CD4-positive, alpha-beta T cell treated with Interleukin-4 for 1 hour (primary cell): ENCODE results near the gene DAB2.

Experiments
- DNase-seq, 2 donors: peaks; one replicate each; pipeline ENCODE4 v3.0.0-alpha.2; 2020 to 2022

DAB2 gene

DNA sequence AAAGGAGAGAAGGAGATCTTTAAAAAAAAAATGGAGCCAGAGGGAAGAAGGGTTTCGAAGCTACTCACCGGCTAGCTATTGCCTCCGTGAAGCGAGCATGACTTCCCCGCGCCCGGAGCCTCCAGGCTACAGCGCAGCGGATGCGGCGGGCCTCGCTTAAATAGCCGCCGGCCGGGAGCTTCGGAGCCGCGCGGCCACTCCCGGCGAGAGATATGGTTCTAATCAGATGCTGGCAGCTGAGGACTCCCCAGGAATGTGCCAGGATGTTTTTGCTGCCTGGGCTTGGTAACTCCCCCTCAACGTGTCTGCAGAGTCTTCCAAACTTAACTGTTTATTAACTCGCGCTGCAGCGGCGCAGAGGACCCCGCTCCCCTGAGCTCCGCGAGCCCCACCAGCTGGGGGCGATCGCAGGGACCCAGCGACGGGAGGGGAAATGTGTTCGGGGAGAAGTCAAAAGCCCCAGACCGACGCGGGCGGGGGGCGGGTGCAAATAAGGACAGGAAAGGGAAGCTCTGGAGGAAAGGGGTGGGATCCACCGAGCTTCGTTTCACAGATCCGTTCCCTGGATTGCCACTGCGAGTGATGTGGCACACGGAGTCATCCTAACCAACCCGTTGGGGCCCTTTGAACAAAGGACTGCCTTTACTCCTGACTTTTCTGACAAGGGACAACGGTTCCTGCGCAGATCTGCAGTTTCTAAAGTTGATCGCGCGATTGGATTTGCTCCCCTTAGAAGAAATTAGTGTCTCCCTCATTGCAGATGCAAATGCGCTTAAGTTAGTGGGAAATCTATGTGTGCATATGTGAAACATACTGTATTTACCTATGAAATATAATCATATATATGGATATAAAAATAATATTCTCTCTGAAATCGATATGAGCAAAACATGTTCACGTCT lies at the start of gene DAB2:
TSS of gene DAB2 (minus strand) at position 245 of the 902 bp plus-strand sequence. CDS start 30,660 bp downstream, outside the sequence.
- DNase-seq = peak; percentile 33 to 53

DNA sequence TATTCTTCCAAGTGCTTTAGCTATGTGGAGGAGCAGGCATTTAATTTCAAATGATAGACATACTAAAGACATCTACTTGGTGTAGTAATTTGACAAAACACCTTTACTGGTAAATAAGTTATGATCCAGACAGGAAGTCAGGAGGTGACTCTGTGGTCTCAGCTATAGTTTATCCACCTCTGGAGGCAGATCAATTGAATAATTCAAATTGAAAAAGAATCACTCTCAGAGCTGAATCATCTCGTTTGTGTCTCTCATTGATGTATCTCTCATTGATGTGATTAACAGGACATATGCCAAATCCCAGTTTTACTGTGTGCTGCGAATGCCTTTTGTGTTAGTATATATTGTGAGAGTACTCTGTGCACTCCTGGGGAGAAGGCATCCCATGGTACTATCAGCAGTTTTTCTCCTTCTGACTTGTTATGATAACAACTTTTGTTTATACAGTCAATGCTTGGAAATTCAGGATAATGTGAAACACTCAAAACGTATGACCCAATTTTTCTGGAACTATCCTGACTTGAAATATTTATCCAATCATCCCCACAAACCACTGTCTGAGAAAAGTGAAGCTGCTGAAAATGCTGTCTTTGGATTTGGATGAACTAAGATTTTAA lies 48.5 kb upstream of the DAB2 start:
- no peak for DNase-seq

DNA sequence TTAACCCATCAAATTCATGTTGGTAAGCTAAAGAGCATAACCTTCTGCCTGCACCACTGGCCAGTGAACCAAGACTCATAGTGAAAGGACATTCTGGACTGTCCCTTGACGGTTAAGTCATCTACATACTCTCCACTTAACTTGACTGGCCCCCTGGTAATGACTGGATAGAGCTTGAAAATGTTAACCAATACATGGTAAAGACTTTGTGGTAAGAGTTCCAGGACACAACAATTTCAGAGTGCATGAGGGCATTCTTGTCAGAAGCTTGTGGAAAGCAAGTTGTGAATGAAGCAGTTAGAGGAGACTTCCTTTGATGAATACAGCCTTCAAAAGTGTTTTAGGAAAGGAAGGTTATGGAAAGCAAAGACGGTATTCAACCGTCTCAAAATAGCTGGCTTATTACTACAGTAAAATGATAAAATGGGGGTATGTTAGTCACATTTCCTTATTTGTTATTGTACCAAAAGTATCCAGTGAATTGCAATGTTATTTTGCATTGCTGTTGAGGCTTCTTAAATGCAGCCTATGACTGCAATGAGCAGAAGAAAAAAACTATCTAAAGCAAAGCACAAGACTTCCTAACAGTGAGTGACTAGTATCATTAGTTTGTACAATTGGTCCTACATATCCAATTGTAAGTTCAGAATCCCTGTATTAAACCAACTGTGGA lies 47.2 kb upstream of the DAB2 start:
- DNase-seq = no peak

DNA sequence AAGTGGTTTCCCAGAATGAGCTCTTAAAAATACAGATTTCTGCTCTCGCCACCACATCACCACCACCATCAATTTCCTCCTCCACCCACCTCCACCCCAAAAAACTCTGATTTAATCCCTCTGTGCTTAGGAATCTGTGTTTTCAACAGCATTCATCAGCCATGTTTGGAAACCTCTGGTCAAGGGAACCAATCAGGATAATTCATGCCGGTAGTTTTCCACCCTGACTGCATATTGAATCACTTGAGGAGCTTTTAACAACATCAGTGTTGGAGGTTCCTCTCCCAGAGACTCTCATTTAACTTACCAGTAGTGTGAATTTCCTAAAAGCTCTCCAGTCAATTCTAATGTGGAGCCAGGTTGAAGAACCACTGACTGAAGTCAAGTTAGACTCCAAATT lies 46.0 kb upstream of the DAB2 start:
- DNase-seq = no peak

DNA sequence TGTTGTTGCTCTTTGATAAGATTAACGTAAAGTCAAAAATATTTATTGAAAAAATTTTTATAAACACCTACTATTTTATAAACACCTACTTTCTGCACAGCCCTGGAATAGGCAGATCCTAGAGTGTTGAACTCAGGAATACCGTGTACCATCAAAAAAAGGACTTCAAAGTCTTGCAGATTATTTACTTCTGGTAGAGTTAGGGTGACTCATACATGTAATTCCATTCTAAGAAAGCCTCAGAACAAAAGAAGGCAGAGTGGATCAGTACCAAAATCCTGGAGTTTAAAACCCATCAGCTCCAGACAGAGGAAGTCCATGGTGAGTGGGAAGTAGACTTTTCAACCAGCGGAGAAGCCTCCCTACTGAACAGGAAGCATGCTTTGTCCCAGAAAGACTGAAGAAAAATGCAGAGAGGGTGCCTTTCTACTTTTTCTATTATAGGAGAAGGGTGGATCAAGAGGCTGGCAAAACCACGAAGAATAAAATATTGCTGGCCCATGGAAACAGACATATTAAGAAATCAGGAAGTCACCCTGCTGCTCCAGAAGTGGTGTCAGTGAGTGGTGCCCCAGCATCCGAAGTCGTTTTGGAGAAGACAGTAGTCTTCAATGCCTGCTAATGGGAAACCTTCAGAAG lies 45.1 kb upstream of the DAB2 start:
- DNase-seq = no peak

DNA sequence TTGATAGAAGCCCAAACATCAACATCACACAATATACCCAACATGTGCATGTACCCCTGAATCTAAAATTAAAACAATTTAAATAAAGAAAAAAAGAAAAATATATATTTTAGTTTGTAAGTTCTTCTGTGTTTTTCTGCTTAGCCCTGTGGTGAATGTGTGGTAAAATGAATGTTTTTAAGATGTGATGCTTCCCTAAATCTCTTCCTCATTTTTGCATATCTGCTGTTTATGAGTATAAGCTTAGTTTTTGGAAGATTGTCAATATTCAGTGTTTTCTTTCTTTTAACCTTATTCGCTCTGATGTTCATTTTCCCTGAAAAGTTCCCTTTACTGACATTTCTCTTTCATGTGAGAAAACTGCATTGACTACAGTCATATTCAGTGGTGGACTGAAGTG lies 44.4 kb upstream of the DAB2 start:
- DNase-seq = no peak

DNA sequence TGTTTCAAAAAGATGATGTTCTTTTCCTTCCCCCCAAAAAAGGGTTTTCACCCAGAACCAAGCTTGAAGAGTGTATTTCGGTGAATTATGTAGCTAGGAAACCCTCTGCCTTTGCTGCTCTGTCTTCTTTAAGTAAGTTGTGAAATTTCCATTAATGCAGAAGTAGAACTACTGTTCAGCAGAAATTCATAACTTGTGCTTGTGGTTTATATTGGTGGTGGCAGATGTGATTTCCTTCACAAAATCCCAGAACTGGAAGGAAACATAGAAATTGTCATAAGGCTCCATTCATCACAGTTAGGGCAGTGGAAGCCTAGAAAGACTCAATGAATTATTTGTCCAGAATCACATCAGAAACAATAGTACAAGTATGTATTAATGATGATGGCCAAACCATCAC lies 42.1 kb upstream of the DAB2 start:
- peak in 1 of 2 donors; percentile 9 for DNase-seq

DNA sequence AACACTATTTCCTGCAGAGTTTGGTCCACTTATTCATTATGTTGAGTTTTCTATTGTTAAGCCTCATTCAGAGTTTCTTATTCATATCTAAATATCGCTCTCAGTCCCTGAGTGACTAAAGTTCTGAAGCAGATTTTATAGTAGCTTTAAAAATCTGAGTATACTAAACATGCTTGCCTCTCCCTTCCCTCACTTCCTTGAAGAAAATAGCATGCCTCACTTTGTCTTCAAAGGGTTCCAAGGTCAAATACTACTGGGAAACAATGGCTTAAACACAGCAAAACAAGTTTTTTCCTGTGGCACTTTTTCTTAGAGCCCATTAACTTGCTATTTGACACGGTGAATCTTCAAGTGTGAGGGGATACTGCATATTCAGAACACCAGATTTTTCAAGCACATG lies 41.1 kb upstream of the DAB2 start:
- no peak for DNase-seq

DNA sequence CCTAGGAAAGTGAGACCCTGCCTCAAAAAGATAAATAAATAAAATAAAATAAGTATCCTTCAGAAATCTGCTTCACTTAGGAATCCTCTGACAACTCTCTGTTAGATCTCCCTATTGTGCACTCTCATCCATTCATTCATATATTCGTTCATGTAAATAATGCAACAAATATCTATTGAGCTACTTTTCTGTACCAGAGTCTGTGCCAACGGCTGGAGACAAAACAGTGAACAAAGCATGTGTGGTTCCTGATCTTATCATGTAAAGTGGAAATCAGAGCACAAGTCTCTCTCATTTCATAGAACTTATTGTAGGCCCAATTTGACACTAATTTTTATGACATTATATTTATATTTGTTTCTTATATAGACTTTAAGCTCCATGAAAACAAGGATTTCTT lies 40.3 kb upstream of the DAB2 start:
- no peak for DNase-seq

DNA sequence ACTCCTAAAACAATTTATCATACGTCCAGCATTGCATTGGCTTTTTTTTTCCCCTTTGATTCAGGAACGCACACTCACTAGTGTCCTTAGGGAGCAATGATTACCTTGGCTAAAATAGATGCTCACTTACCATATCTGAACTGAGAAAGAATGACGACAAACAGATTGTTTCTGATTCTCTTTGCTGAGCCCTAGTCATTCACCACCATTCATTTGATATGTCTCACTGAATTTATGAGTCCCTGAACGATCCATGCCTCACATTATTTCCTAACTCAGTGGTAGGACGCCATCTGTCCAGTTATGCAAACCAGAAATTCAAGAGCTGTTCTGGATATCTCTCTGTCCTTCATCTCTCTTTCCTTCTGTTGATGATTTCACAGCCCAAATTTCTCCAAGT lies 39.3 kb upstream of the DAB2 start:
- DNase-seq = no peak

DNA sequence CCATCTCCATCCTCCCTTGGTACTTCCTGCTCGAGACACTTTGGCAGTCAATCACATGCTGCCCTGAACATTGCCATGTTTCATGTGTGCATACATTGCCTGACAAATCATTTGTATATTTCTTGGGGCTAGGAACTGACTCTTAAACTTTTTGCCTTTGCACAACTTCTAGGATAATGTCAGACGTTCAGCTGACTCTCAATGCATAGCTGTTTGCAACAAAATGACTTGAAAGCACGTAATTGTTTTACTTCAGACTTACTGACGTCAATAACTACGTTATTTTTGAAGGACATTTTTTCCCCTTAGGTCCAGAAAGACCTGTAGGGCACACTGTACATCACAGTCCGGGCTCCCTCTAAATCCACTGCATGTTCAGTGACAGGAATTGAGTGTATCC lies 37.4 kb upstream of the DAB2 start:
- DNase-seq = no peak

DNA sequence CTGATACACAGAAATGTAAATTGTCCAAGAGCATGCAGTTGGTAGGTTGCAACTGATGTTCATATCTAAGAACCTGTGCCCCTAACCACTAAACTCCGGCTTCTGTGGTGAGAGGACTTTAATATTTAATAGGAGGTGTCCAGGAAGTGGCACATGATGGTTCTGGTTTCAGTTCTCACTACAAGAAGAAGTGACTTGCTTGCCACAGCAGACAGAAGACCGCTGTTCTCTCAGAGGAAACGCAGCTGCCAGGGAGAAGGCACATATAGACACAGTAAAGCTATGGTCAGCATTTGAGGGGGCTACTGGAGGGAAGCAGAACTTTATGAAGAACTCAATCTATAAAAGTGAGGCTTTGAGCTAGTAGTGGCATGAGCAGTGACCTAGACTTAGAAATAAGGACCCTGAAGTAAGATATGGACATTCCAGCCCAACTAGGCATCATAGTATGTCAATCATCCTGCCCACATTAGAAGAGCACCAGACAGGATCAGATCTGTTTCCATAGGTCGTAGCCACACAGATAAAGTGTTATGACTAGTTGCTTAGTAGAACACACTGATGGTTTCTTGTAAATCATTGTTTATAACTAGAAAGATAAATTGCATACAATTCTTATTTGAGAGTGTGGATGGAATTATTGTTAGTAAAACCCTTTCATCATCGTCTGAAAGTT lies 36.4 kb upstream of the DAB2 start:
- peak; percentile 25 to 31 for DNase-seq

DNA sequence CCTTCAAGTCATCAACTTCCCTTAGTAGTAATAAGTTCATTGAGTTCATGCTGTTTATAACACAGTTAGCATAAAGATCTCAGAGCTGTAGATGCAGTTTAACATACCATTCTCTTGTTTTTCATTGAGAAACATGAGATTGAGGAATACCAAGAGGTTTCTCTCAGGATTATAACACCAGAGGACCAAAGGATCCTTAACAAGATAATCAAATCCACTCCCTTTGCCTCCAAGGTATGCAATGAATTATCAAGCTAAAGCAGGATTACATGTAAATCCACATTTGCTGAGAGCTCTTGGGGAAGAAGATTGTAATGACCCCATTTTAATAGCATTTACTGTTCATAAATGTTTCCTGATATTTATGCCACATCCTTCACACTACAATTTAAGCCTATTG lies 35.1 kb upstream of the DAB2 start:
- DNase-seq = no peak

DNA sequence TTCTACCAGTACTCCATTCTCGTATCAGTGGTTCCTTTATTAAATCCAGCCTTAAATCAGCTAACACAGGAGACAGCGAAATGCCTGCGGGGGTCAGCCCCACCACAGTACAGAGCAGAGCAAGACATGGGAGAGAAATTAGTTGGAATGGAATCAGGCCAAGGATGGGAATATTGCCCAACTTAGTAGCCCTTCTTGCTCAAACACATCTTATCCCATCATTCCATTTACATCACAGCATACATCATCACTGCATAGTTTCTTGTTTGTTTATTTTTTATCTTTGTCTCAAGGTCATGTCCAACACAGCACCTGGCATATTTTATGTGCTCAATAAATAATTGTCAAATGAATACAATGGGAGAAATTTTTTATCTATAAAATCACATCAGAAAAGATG lies 34.3 kb upstream of the DAB2 start:
- no peak for DNase-seq

DNA sequence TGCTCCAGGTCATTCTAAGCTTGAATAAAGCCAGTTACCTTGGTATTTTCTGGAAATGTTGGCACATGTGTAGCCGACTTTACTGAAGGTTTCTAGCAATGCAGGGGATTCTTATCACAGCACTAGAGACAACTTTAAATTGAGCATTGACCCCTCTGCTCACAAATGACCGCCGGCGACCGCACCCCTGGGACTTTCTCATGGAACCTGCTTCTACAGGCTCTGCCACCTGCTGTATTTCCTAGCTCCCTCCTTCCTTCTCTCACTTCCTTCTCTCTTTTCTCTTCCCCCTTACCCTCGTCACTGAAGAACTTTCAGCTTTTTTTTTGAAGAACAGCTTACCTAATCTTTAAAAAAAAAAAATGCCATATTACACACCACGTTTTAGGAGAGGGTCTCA lies 30.9 kb upstream of the DAB2 start:
- no peak for DNase-seq

DNA sequence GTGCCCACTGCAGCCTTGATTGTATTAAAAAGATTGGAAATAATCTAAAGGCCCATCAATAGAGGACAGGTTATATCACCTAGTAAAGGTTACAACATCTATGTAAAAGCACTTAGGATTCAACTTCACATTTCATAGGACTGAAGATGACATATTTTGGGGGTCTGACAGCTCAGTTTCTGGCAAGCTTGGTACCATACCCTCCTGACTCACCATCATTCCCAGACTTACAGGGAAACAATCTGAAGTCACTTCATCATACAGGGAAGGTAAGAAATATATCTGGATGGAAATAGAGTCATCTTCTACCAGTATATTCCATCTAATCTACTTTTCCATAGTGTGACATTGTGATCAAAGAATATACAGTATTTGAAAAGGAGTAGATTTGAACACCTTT lies 28.8 kb upstream of the DAB2 start:
- DNase-seq = no peak

DNA sequence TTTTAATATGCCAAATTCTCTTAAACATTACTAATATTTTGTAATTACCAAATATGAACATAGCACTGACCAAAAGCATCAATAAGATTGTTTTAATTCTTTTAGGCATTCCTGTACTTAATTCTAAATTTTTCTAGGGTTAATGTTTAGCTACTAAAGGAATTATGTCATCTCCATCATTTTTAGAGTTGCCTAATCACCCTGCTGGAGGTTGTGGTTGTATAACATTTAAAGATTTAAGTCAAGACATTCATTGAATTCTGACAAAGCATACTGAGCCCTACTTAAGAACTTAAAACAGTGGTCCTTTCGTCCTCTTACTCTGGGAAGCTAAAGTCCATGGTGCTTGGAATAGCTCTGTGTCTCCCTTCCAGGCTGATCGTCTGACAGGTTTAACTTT lies 28.1 kb upstream of the DAB2 start:
- DNase-seq = no peak

DNA sequence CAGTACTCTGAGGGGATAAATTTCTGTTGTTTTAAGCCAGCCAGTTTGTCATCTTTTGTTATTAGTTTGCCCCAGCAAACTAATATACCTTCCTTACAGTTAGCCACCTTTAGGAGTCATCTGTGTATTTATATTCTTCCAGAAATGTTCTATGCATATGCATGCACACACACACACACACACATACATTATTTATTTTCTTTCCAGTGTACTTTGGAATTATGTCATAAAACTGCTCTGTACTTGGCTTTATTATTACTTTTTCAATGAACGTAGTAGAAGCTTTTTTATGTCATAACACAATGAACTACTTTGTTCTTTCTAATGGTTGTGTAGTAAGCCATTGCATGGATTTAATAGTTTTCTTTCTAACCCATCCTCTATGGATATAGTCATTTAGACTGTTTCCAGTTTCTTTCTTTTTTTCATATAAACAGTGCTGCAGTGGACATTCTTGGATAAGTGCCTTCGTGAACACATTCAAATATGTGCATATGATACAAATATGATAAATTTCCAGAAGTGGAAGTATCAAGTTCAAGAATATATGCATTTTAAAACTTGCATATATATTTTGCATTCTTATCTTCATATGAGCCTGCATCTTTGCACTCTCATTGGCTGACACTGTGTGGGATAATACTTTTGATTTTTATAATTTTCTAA lies 26.6 kb upstream of the DAB2 start:
- no peak for DNase-seq

DNA sequence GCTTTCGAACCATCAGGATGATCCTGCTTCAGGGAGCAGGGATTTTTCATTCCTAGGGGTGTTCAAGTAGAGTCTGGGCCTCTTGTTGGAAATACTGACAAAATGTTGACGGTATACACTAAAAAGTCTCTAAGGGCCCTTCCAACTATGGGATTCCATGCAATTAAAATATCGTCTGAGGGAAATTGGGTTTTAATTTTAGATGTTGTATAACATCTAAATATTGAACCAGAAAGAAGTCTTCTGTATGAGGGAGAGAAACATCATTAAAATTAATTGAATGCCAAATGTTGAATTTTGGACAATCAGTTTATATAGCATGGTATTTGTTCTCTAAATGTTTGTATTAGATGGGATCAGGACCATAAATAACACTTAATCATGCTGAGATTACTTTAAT lies 25.7 kb upstream of the DAB2 start:
- DNase-seq = no peak

DNA sequence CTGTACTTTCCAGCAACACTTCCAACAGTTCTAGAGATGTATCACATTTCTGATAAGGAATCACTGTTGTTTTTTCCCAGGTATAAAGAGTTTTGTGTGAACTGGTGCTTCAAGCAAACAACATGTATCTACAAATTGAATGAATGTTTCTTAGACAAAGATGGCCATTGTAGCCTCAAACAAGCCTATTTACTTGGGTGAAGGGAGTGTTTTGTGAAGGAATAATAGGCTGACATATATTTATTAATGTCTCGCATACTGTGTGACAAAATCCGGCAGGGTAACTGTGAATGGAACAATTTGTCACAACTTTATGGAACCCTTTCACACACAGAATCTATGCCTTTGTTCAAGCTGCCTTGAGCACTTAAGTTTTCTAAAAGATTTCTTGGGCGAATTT lies 24.8 kb upstream of the DAB2 start:
- DNase-seq = no peak

DNA sequence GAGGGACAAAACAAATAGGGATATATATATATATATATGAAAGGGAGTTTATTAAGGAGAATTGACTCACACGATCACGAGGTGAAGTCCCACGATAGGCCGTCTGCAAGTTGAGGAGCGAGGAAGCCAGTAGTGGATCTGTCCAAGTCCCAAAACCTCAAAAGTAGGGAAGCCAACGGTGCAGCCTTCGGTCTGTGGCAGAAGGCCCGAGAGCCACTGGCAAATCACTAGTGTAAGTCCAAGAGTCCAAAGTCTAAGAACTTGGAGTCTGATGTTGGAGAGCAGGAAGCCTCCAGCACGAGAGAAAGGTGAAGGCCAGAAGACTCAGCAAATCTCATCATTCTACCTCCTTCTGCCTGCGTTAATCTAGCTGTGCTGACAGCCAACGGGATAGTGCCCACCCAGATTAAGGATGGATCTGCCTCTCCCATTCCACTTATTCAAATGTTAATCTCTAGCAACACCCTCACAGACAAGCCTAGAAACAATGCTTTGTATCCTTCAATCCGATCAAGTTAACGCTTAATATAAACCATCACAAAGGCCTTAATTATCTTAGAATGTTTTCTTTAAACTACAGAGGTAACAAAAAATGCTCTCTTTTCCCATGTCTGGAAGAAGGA lies 23.8 kb upstream of the DAB2 start:
- no peak for DNase-seq

DNA sequence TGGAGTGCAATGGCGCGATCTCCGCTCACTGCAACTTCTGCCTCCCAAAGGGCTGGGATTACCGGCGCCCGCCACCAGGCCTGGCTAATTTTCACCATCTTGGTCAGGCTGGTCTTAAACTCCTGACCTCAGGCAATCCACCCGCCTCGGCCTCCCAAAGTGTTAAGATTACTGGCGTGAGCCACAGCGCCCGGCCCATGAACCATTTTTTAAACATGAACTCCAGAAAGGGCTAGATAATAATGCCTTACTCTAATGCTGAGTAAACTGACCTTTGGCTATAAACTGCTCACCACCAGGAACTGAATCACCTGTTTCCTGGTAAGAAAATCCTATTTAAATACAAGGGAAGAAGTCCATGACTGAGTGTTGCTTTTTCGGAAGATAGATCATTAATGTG lies 23.2 kb upstream of the DAB2 start:
- no peak for DNase-seq
